Vagina (tissue), 2 donors: ENCODE results near the gene UCHL1.

Experiments
- CTCF ChIP-seq, 3 experiments: fragments of 450-650 bp in 2 of 3; fragments of 200-600 bp in 1 of 3; sonication (generic) in 1 of 3; IDR thresholded peaks; one replicate each; pipeline ENCODE4 v1.5.1; 2017 to 2019; ENCODE audit warnings: antibody characterized with exemption in 3 of 3, mild to moderate bottlenecking in 2 of 3, moderate library complexity in 2 of 3
- POLR2A ChIP-seq, 2 donors: fragments of 450-650 bp; IDR thresholded peaks; one replicate each; pipeline ENCODE4 v1.6.1; 2017; ENCODE audit warnings: antibody characterized with exemption in 2 of 2, mild to moderate bottlenecking in 2 of 2, moderate library complexity in 2 of 2
- POLR2AphosphoS5 ChIP-seq, 2 donors: sonication (generic); formaldehyde crosslinking; IDR thresholded peaks; one replicate each; pipeline ENCODE4 v1.9.0; 2017; ENCODE audit warnings: antibody characterized with exemption in 2 of 2, mild to moderate bottlenecking in 2 of 2, low read depth in 1 of 2; ENCODE audit not compliant: insufficient read depth in 1 of 2

GRCh38 chr4:41267997-41268396, 11.3 kb downstream of the UCHL1 start:
- TF ChIP-seq CTCF (IDR thresholded peaks at IDR 0.05) (no peak), POLR2A (IDR thresholded peaks at IDR 0.05) (no peak), POLR2AphosphoS5 (IDR thresholded peaks at IDR 0.05; ENCODE audit: insufficient read depth in 1 of 2, low read depth in 1 of 2) (no peak)
